Medulla oblongata (tissue), 1 donor: ENCODE measurements around the gene GRPEL2.
A peak's percentile ranks its signal among the peaks of the same experiment; 100 is the strongest.
"Not testable (repeated sequence)": the region's sequence is repeated elsewhere in the genome, so short reads cannot be mapped to it uniquely, and the experiment has no call there.

ENCODE experiments used
- DNase-seq: peaks from one replicate; pipeline ENCODE4 v3.0.0-alpha.2; 2015; ENCODE audit errors: extremely low spot score

GRPEL2 gene

GRCh38 chr5:149376711-149377447 is 31.6 kb downstream of the GRPEL2 start:
- DNase-seq = no peak

GRCh38 chr5:149378241-149378820 is 33.0 kb downstream of the GRPEL2 start:
- no peak for DNase-seq

DNA sequence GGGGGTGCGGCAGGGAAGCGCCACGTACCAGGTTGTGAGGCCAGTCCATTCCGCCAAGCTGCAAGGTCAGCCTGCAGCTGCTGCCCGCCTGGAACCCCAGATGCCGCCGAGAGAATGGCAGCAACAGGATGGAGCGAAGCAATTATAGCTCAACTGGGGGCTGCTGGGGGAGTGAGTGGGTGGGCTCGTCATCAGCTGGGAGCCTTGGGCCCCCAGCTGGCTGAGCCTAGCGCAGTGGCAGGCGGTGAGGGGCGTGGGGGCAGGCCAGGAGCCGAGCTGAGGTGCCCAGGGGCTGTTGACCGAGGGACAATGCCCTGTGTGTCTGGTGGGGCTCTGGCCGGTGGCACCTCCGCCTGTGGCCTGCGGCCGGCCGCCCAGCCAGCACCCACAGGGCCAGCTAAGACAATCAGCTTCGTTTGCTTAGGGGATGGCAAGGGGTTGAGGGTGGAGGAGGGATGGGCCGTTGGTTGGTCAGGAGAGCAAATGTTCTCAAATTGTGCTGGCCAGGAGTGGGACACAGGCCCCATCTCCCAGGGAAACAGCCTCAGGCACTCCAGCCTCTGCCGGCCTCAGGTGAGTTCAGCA is 34.0 kb downstream of the GRPEL2 start, which contains the start of gene IL17B:
Gene IL17B (minus strand): TSS at position 116 of the 585 bp plus-strand sequence. CDS start 67 bp downstream, at position 49.
- DNase-seq = no peak

DNA sequence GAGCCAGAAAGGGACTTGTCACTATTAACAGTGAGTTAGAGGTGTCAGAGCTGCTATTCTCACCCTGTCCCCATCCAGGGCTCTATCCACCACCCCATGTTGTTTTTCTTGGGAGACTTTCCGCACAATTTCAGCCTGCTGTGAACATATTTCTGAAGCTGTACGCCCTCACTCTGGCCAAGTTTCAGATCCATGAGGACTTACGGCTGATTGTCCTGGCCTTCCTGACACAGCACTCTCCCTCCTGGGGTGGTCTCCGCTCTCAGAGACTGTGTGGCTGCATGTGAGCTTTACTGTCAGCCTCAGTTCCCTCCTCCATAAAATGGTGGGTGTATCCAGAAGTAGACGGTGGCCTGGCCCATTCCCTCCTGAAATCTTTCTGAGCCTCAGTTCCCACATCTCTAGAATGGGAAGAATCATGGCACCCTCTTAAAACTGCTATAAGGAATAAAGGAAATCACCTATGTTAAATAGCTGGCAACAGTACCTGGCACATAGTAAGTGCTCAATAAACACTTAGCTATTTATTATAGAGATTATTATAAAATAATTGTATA is 34.6 kb downstream of the GRPEL2 start:
- no peak for DNase-seq

DNA sequence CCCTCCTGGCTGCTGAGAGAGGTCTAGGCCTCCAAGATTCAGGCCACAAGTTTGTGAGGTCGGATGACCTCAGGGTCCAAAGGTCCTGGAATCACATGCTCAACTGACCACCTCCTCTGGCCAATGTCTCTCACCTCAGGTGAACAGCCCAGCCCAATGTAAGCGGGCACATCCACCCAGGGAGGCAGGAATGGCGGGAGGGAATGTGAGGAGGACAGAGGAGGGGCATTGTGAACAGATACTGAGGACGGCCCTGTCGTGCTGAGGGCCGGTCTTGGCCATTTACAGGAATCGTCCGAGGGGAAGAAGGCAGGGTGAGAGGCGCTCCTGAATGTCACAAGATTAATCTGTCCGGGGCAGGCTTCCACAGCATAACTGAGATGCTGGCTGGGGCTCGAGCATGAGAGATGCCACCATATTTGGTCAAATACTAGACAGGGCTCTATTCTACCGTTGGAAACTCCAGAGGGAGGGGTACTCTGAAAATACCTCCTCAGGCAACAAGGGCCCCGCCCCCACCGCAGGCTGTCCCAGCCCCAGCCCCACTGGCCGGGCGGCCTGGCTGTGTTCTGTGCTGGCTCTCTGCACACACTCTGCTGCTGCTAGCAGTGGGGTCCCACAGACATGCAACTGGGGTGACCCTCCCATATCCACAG is 35.3 kb downstream of the GRPEL2 start:
- DNase-seq = no peak

GRCh38 chr5:149381261-149381985 is 36.1 kb downstream of the GRPEL2 start:
- DNase-seq = no peak

DNA sequence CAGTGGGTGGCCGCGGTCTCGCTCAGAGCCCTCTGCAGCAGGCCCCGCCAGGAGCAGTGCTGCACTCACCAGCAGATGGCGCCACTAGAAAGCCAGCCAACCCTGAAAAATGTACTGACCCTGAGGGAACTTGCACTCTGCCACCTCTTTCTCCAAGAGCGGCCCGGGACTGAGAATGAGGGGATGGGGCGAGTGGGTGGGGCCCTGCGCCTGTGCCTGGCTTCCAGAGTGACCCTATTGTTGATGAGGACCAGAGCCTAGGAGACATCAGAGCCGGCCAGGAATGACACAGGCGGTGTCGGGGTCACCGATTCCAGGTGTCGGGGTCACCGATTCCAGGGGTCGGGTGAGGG is 36.7 kb downstream of the GRPEL2 start:
- peak; percentile 57 for DNase-seq

GRCh38 chr5:149382517-149383220 is 37.4 kb downstream of the GRPEL2 start:
- no peak for DNase-seq

DNA sequence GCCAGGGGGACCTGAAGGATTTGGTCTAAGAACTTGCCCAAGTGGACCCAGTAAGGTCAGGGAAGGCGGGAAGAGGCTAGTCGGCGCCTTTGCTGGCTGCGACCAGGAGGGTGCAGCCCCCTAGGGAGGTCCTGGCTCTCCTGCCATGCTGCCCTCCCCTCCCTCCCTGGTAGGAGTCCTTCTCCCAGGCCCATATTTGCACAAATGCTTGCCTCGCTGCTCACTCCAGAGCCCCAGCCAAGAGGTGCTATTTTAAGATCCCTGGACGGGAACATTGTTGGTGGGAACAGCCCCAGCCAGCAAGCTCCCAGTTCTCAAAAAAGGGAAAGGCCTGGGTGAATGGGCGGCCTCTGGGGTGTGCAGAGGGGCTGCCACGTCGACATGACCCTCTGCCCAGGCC is 38.1 kb downstream of the GRPEL2 start:
- no peak for DNase-seq

- DNase-seq = no peak
Measured at GRCh38 chr5:149386166-149386565, 40.9 kb downstream of the GRPEL2 start.

GRCh38 chr5:149387081-149387631 is 41.9 kb downstream of the GRPEL2 start:
- DNase-seq = no peak

DNA sequence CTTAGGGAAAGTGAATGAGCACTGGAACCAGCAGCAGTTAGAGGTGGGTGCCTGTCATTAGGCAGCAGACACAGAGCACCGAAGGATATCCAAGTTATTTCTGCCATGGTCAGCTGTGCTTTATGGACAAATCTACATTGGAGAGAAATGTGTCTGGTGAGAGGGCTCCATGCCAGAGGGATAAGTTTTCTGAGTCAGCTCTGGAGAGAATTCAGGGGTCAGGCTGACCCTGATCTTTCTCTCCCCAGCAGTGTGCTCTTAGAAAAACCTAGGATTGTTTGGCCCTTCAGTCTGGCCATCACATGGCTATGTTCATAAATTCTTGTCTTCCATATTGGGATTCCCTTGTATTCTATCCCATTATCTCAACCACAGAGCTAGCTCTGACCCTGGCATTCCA is 42.7 kb downstream of the GRPEL2 start:
- no peak for DNase-seq

DNA sequence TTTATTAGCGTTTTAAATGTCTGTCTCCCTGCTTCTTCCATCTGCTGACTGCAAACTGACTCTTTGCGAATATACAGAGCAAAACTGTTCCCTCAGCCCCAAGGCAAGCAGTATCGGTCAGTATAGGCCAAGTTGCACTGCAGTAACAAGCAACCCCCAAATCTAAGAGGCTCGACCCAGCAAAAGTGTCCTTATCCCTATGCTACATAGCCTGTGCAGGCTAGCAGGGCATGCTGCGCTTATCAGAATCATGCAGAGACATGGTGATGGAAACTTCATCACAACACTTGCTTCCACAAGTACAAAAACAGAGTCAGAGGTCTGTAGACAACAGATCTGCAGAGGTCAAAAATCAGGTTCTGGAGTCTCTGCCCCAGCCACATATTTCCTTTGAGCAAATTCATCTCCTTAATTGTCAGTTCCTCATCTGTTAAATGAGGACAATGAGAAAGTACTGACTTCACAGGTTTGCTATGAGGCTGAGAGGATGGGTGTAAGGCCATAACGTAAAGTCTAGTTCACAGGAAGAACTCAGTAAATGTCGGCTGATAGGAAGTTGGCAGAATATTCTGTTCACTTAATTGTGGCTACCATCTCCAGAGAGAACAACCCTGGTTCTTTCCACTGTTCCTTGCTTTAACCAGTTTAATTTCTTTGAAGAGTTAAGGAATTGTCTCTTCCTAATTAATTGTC is 43.3 kb downstream of the GRPEL2 start:
- no peak for DNase-seq

- no peak for DNase-seq
Measured at GRCh38 chr5:149389552-149390495, 44.5 kb downstream of the GRPEL2 start.

DNA sequence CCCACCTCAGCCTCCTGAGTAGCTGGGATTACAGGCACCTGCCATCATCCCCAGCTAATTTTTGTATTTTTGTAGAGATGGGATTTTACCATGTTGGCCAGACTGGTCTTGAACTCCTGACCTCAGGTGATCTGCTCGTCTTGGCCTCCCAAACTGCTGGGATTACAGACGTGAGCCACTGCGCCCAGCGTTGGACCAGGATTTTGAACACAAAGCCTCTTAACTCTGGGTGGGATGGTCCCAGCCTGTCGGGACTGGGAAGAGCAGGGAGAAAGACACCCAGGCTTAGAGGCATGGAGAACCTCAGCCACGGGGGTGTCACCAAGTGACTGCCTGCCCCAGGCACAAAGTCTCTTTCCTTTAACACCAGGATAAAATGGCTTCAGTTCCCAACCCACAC is 45.8 kb downstream of the GRPEL2 start:
- not testable (repeated sequence) for DNase-seq

GRCh38 chr5:149391524-149391923 is 46.2 kb downstream of the GRPEL2 start:
- DNase-seq = no peak

- DNase-seq = no peak
Measured at GRCh38 chr5:149392718-149393117, 47.4 kb downstream of the GRPEL2 start.

GRCh38 chr5:149394996-149395395 is 49.7 kb downstream of the GRPEL2 start:
- not testable (repeated sequence) for DNase-seq

GRCh38 chr5:149397530-149397929 is 52.2 kb downstream of the GRPEL2 start:
- DNase-seq = no peak
